Liver (tissue), 3 donors: ENCODE results near the gene TMEM44.

Source experiments
- CTCF ChIP-seq: fragments of 150-350 bp; IDR thresholded peaks from 2 replicates; pipeline ENCODE4 v1.5.1; 2017; ENCODE audit warnings: improper control_type of control experiment, low read depth, low read length; ENCODE audit not compliant: missing input control
- EGR1 ChIP-seq, 2 donors: IDR thresholded peaks; 2 replicates each; pipeline ENCODE4 v1.6.1; 2016 to 2018; ENCODE audit warnings: antibody characterized with exemption in 2 of 2, low read depth in 2 of 2
- FOXA1 ChIP-seq: IDR thresholded peaks from 2 replicates; pipeline ENCODE4 v1.6.1; 2016; ENCODE audit warnings: antibody characterized with exemption
- GABPA ChIP-seq, 2 donors: IDR thresholded peaks in 1 of 2; conservative IDR thresholded peaks in 1 of 2; 2 replicates each; pipeline ENCODE4 v1.6.1; 2016; ENCODE audit warnings: antibody characterized with exemption in 2 of 2, mild to moderate bottlenecking in 1 of 2, moderate library complexity in 1 of 2
- JUND ChIP-seq, 2 donors: IDR thresholded peaks; 2 replicates each; pipeline ENCODE4 v1.6.1; 2016; ENCODE audit warnings: antibody characterized with exemption in 2 of 2
- MAX ChIP-seq: IDR thresholded peaks from 2 replicates; pipeline ENCODE4 v1.6.1; 2016; ENCODE audit warnings: antibody characterized with exemption
- RAD21 ChIP-seq, 2 donors: IDR thresholded peaks; 2 replicates each; pipeline ENCODE4 v1.6.1; 2016; ENCODE audit warnings: antibody characterized with exemption in 2 of 2, mild to moderate bottlenecking in 2 of 2
- REST ChIP-seq: IDR thresholded peaks from 2 replicates; pipeline ENCODE4 v1.6.1; 2016; ENCODE audit warnings: antibody characterized with exemption, mild to moderate bottlenecking
- RXRA ChIP-seq, 2 donors: IDR thresholded peaks; 2 replicates each; pipeline ENCODE4 v1.6.1; 2017 to 2018; ENCODE audit warnings: antibody characterized with exemption in 2 of 2, mild to moderate bottlenecking in 1 of 2
- SP1 ChIP-seq: IDR thresholded peaks from 2 replicates; pipeline ENCODE4 v1.6.1; 2018; ENCODE audit warnings: antibody characterized with exemption, mild to moderate bottlenecking
- TAF1 ChIP-seq: conservative IDR thresholded peaks from 2 replicates; pipeline ENCODE4 v1.6.1; 2016; ENCODE audit warnings: antibody characterized with exemption, mild to moderate bottlenecking
- YY1 ChIP-seq: IDR thresholded peaks from 2 replicates; pipeline ENCODE4 v1.6.1; 2016; ENCODE audit warnings: antibody characterized with exemption, mild to moderate bottlenecking
- donor health status: healthy.
- donor health status: healthy.

- TF ChIP-seq REST: no peak
- TF ChIP-seq CTCF: peak; percentile 12
- TF ChIP-seq EGR1 (IDR thresholded peaks at IDR 0.05; ENCODE audit: low read depth in 2 of 2): no peak
- no peak for TF ChIP-seq TAF1
- no peak for TF ChIP-seq GABPA (IDR thresholded peaks at IDR 0.05 in 1 of 2, conservative IDR thresholded peaks at IDR 0.05 in 1 of 2)
- TF ChIP-seq RXRA (IDR thresholded peaks at IDR 0.05): no peak
- no peak for TF ChIP-seq SP1
- no peak for TF ChIP-seq MAX
- TF ChIP-seq YY1: no peak
- no peak for TF ChIP-seq FOXA1
- no peak for TF ChIP-seq RAD21 (IDR thresholded peaks at IDR 0.05)
- no peak for TF ChIP-seq JUND (IDR thresholded peaks at IDR 0.05)
Observed at GRCh38 chr3:194604837-194605236, 28.4 kb downstream of the TMEM44 start.
